ENCODE results near the gene PANX3. TPM values are rescaled to one million over a fixed set of nuclear protein-coding genes. Genes with fewer than 3 reads are reported as not detected.
A peak's percentile ranks its signal among the peaks of the same experiment; 100 is the strongest.

The PANX3 gene
- total and polyA plus RNA-seq, 9 of the 15 experiments (the other 6 are each of a cell fraction or from before 2014, with no cell fraction given): 0.09 to 0.69 (median 0.39) TPM

GRCh38 chr11:124644426-124645280, 33.4 kb downstream of the PANX3 start (continued):
- peak; percentile 64 for TF ChIP-seq HDAC2 (IDR thresholded peaks at IDR 0.05)
- TF ChIP-seq RAD21 (CRISPR knock-in tag; conservative IDR thresholded peaks at IDR 0.05 in 1 of 2, IDR thresholded peaks at IDR 0.05 in 1 of 2): peak; percentile 86 to 88
- TF ChIP-seq HMBOX1 (IDR thresholded peaks at IDR 0.05): peak; percentile 59; the same call in 1 of the 2 replicates
- TF ChIP-seq DMBX1 (CRISPR knock-in tag; IDR thresholded peaks at IDR 0.05; ENCODE audit: borderline replicate concordance): 0 out of 2 replicates have a peak, but pooled peaks have one; percentile 26
- peak; percentile 24; the same call in 1 of the 2 replicates for TF ChIP-seq EGR1 (conservative IDR thresholded peaks at IDR 0.05)
- TF ChIP-seq FOXJ2 (tag; IDR thresholded peaks at IDR 0.05): 0 out of 2 replicates have a peak, but pooled peaks have one; percentile 6
- TF ChIP-seq CXXC5 (CRISPR knock-in tag; IDR thresholded peaks at IDR 0.05): 0 out of 2 replicates have a peak, but pooled peaks have one; percentile 26
- no peak for TF ChIP-seq FOXK2 (conservative IDR thresholded peaks at IDR 0.05 in 1 of 2, IDR thresholded peaks at IDR 0.05 in 1 of 2; ENCODE audit: low read depth in 2 of 2)
- peak; percentile 61; the same call in 1 of the 2 replicates for TF ChIP-seq CTBP1 (IDR thresholded peaks at IDR 0.05; ENCODE audit: borderline replicate concordance)
- peak; percentile 96 for TF ChIP-seq SPI1 (IDR thresholded peaks at IDR 0.05; ENCODE audit: borderline replicate concordance, low read depth, low read length)
- peak; percentile 87; the same call in 1 of the 2 replicates for TF ChIP-seq ZSCAN32 (CRISPR knock-in tag; IDR thresholded peaks at IDR 0.05)
- peak; percentile 59 to 66; a peak in 2 of 4 replicates for TF ChIP-seq TEAD1 (CRISPR knock-in tag; IDR thresholded peaks at IDR 0.05)
- peak; percentile 42; the same call in 1 of the 2 replicates for TF ChIP-seq MAX (CRISPR knock-in tag; IDR thresholded peaks at IDR 0.05)
- peak; percentile 30 to 40; a peak in 1 of 4 replicates for TF ChIP-seq ARNT (IDR thresholded peaks at IDR 0.05)
- TF ChIP-seq TEAD2 (tag; IDR thresholded peaks at IDR 0.05): peak; percentile 55; the same call in 1 of the 2 replicates
- 0 out of 2 replicates have a peak, but pooled peaks have one; percentile 55 for TF ChIP-seq ELK3 (CRISPR knock-in tag; IDR thresholded peaks at IDR 0.05)
- TF ChIP-seq ZNF75A (CRISPR knock-in tag; IDR thresholded peaks at IDR 0.05): 0 out of 2 replicates have a peak, but pooled peaks have one; percentile 12
- TF ChIP-seq MTA3 (IDR thresholded peaks at IDR 0.05; ENCODE audit: borderline replicate concordance): peak; percentile 77
- TF ChIP-seq AFF1 (IDR thresholded peaks at IDR 0.05; ENCODE audit: low read depth in 1 of 2, partially characterized antibody in 2 of 2): no peak
- no peak for TF ChIP-seq CBFA2T2 (conservative IDR thresholded peaks at IDR 0.05)
- TF ChIP-seq KAT8 (IDR thresholded peaks at IDR 0.05; ENCODE audit: low read depth): no peak

All from K562 (cell line).